ENCODE results near the gene SMS. TPM values are rescaled to one million over a fixed set of nuclear protein-coding genes. Genes with fewer than 3 reads are reported as not detected.

SMS gene
- total RNA-seq, 1 experiment from 2014 or later = 131 TPM

DNA sequence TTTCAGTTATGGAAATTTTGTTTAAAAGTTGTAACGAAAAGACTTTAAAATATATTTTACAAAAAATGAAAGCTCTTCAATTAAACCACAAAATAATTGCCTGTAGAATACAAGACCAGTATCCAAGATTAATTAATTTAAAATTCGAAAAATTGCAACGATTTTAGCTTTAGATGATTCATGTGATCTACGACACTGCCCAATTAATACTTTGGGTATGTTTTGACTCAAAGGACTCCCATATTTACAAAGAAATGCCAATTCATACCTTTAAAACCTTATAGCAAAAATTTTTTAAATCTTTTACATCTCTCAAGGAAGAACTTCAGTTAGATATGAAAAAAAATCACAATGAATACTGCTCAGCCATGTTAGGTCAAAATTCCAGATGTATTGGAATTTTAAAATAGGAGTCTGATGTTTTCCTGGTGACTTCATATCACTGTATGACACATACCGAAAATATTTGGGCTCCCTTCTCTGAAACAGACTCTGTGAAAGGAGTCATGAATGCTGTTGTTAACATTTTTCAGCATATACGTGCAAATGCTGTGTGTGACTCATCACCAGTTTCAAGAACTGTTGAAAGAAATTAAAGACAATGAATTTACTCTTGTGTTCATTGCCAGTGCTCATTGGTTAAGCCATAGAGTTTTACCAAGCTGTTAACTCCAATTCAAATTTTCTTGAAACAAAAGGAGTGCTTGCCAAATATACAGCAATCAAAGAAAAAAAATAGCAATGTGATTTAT lies 13.8 kb upstream of the SMS start:
- Histone ChIP-seq H3K79me2 (ENCODE audit: low read length) (no peaks in the 10 kb centered on the region), H3K4me3 (ENCODE audit: low read length) (no peak overlapping the region), H3K36me3 (ENCODE audit: insufficient read depth, low read length) (no peaks in the 10 kb centered on the region), H4K20me1 (ENCODE audit: insufficient read depth, low read depth, low read length) (no peaks in the 10 kb centered on the region), H3K4me1 (ENCODE audit: low read length) (peaks cover 8% of the 10 kb centered on the region), H3K9me3 (ENCODE audit: low read length) (no peaks in the 10 kb centered on the region), H2AFZ (ENCODE audit: low read length) (no peak overlapping the region), H3K4me2 (ENCODE audit: low read depth, low read length, poor library complexity, severe bottlenecking) (no peak overlapping the region), H3K9me2 (replicated peaks; ENCODE audit: insufficient read depth, low read length) (no peaks in the 10 kb centered on the region), H3K9ac (ENCODE audit: low read length) (no peak overlapping the region), H3K27ac (ENCODE audit: low read length) (no peak overlapping the region), H3K27me3 (ENCODE audit: low read length) (no peaks in the 10 kb centered on the region)
- DNase-seq = no peak

DNA sequence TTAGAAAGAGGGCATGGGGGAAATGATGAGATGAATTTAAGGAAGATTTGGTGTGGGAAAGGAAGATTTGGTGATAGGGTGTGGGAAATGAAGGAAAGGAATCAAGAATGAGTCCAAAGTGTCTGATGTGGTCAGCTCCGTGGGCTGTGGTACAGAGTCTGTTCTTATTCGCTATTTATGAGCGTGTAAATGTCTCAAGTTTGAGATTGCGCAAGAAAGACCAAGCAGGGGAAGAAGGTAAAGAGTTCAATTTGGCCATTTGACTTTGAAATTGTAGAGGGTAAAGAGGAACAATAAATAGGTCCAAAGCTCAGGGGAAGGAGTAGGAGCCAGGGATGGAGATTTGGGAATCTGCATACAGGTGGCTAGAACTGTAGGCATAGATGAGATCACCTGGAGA lies 11.3 kb upstream of the SMS start:
- Histone ChIP-seq H2AFZ (ENCODE audit: low read length) (no peak overlapping the region), H3K79me2 (ENCODE audit: low read length) (no peaks in the 10 kb centered on the region), H4K20me1 (ENCODE audit: insufficient read depth, low read depth, low read length) (no peaks in the 10 kb centered on the region), H3K36me3 (ENCODE audit: insufficient read depth, low read length) (no peaks in the 10 kb centered on the region), H3K9ac (ENCODE audit: low read length) (no peak overlapping the region), H3K9me3 (ENCODE audit: low read length) (no peaks in the 10 kb centered on the region), H3K4me2 (ENCODE audit: low read depth, low read length, poor library complexity, severe bottlenecking) (no peak overlapping the region), H3K27ac (ENCODE audit: low read length) (no peak overlapping the region), H3K9me2 (replicated peaks; ENCODE audit: insufficient read depth, low read length) (no peaks in the 10 kb centered on the region), H3K4me3 (ENCODE audit: low read length) (no peak overlapping the region), H3K27me3 (ENCODE audit: low read length) (no peaks in the 10 kb centered on the region), H3K4me1 (ENCODE audit: low read length) (peaks cover 8% of the 10 kb centered on the region)
- no peak for DNase-seq

DNA sequence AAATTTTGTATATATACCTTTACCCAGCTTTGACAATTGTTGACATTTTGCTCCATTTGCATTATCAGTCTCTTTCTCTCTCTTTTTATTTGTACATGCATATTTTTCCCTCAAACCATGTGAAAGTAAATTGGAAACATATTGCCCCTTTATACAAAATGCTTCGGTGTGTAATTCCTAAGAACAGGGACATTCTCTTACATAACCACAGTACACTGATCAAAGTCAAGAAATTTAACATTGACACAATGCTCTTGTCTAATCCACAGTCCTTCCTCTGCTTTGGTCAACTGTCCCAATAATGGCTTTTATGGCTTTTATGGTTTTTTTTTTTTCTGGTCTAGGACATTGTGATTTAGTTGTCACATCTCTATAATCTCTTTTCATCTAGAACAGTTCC lies 9.5 kb upstream of the SMS start:
- no peak for DNase-seq
- Histone ChIP-seq H3K9me3 (ENCODE audit: low read length) (no peaks in the 10 kb centered on the region), H2AFZ (ENCODE audit: low read length) (no peak overlapping the region), H3K9ac (ENCODE audit: low read length) (no peak overlapping the region), H3K4me3 (ENCODE audit: low read length) (no peak overlapping the region), H3K27me3 (ENCODE audit: low read length) (no peaks in the 10 kb centered on the region), H3K27ac (ENCODE audit: low read length) (no peak overlapping the region), H3K9me2 (replicated peaks; ENCODE audit: insufficient read depth, low read length) (no peaks in the 10 kb centered on the region), H3K36me3 (ENCODE audit: insufficient read depth, low read length) (no peaks in the 10 kb centered on the region), H3K79me2 (ENCODE audit: low read length) (no peaks in the 10 kb centered on the region), H3K4me1 (ENCODE audit: low read length) (peaks cover 8% of the 10 kb centered on the region), H3K4me2 (ENCODE audit: low read depth, low read length, poor library complexity, severe bottlenecking) (no peak overlapping the region), H4K20me1 (ENCODE audit: insufficient read depth, low read depth, low read length) (no peaks in the 10 kb centered on the region)

DNA sequence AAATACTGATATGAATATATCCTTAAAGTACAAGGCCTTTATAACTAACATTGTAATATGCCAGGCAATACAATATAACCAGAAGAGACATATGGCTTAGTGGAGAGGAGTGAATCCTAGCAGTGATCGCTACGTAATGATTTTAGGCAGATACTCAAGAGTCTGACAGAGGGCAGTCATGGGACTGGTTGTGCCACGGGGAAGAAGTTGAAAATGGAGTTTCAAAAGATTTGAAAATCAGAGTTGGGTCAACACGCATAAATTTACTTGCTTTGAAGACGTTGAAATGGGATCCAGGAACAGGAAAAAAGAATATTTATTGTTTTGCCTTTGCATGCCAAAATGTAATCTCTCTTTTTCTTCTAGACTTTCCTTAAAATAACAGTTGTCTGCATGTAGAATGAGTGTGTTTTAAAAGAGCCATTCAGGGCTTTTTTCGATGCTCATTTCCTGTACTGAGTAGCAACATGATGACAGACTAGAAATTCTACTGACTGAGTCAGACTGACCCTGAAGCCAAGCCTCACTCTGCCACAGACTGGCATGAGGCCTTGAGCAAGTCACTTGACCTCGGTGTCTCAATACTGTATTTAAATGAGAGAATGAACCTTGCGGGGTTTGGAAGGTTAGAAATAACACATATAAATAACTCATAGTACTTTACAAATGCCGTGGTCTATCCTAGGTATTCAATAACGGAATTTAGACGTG lies 8.1 kb upstream of the SMS start:
- Histone ChIP-seq H3K4me2 (ENCODE audit: low read depth, low read length, poor library complexity, severe bottlenecking) (no peak overlapping the region), H3K9ac (ENCODE audit: low read length) (no peak overlapping the region), H3K27ac (ENCODE audit: low read length) (no peak overlapping the region), H3K4me1 (ENCODE audit: low read length) (peaks cover 3% of the 10 kb centered on the region), H3K9me2 (replicated peaks; ENCODE audit: insufficient read depth, low read length) (no peaks in the 10 kb centered on the region), H3K36me3 (ENCODE audit: insufficient read depth, low read length) (no peaks in the 10 kb centered on the region), H3K4me3 (ENCODE audit: low read length) (no peak overlapping the region), H4K20me1 (ENCODE audit: insufficient read depth, low read depth, low read length) (no peaks in the 10 kb centered on the region), H2AFZ (ENCODE audit: low read length) (no peak overlapping the region), H3K79me2 (ENCODE audit: low read length) (no peaks in the 10 kb centered on the region), H3K27me3 (ENCODE audit: low read length) (no peaks in the 10 kb centered on the region), H3K9me3 (ENCODE audit: low read length) (no peaks in the 10 kb centered on the region)
- DNase-seq = no peak

DNA sequence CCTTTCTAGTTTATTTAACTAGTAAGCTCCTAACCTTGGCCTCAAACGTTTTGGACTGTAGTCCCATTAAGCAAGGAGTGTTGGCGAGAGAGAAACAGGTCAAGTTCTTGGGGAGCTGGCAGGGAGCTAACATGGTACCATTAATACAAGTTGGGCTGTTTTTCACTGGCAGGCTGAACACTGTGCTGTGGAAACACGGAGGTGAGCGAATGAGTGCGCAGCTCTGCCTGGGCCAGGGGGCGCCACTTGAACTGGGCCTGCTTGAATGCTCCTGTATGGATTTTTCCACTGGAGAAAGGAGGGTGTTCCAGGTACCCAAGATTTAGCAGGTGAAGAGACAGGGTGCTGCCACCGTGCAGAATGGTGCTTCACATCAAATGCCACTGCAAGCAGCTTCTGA lies 7.4 kb upstream of the SMS start:
- no peaks in the 10 kb centered on the region for H3K9me2 ChIP-seq (replicated peaks; ENCODE audit: insufficient read depth, low read length)
- H3K9ac ChIP-seq (ENCODE audit: low read length) = no peak overlapping the region
- H4K20me1 ChIP-seq (ENCODE audit: insufficient read depth, low read depth, low read length) = no peaks in the 10 kb centered on the region
- no peak overlapping the region for H3K4me3 ChIP-seq (ENCODE audit: low read length)
- H3K79me2 ChIP-seq (ENCODE audit: low read length) = no peaks in the 10 kb centered on the region
- no peak overlapping the region for H3K4me2 ChIP-seq (ENCODE audit: low read depth, low read length, poor library complexity, severe bottlenecking)
- no peaks in the 10 kb centered on the region for H3K27me3 ChIP-seq (ENCODE audit: low read length)
- H2AFZ ChIP-seq (ENCODE audit: low read length) = no peak overlapping the region
- no peak for DNase-seq
- no peaks in the 10 kb centered on the region for H3K4me1 ChIP-seq (ENCODE audit: low read length)
- H3K9me3 ChIP-seq (ENCODE audit: low read length) = no peaks in the 10 kb centered on the region
- no peaks in the 10 kb centered on the region for H3K36me3 ChIP-seq (ENCODE audit: insufficient read depth, low read length)
- no peak overlapping the region for H3K27ac ChIP-seq (ENCODE audit: low read length)

DNA sequence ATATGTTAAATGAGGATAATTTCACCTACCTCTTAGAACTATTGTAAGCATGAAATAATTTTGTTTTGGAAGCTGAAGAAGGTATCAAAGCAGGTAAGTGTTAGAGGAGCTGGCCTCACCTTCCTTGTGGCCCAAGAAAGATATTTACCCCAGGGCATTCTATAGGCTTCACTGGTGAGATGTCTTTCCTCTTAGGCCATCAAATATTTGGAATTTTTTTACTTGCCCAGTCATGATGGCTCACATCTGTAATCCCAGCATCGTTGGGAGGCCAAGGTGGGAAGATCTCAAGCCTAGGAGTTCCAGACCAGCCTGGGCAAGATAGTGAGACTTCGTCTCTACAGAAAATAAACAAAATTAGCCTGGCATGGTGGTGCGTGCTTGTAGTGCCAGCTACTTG lies 6.1 kb upstream of the SMS start:
- H3K27me3 ChIP-seq (ENCODE audit: low read length) = no peaks in the 10 kb centered on the region
- H2AFZ ChIP-seq (ENCODE audit: low read length) = no peak overlapping the region
- H3K4me3 ChIP-seq (ENCODE audit: low read length) = no peak overlapping the region
- no peak for DNase-seq
- H3K4me2 ChIP-seq (ENCODE audit: low read depth, low read length, poor library complexity, severe bottlenecking) = no peak overlapping the region
- H3K9me2 ChIP-seq (replicated peaks; ENCODE audit: insufficient read depth, low read length) = no peaks in the 10 kb centered on the region
- H3K9ac ChIP-seq (ENCODE audit: low read length) = no peak overlapping the region
- H3K4me1 ChIP-seq (ENCODE audit: low read length) = no peaks in the 10 kb centered on the region
- H3K36me3 ChIP-seq (ENCODE audit: insufficient read depth, low read length) = no peaks in the 10 kb centered on the region
- H3K79me2 ChIP-seq (ENCODE audit: low read length) = no peaks in the 10 kb centered on the region
- no peaks in the 10 kb centered on the region for H4K20me1 ChIP-seq (ENCODE audit: insufficient read depth, low read depth, low read length)
- no peaks in the 10 kb centered on the region for H3K9me3 ChIP-seq (ENCODE audit: low read length)
- H3K27ac ChIP-seq (ENCODE audit: low read length) = no peak overlapping the region

DNA sequence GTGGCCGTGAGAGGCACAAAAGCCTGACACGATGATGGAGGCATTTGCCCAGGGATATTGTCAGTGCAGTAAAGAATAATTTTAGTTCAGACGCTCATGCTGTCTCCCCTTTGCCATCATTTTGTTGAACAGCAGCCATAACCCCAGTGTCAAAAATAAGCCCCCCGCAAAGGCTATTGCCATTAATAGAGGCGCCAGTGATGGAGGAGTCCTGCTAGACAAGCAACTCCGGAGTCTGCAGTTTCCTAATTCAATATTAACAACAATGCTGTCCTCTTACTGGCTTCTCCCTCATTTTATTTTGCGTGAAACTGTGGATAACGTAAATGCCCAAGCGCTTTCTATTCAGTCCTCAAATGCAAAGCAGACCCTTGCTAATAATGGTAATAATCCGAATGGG lies 603 bp upstream of the SMS start:
- H3K9me3 ChIP-seq (ENCODE audit: low read length) = no peaks in the 10 kb centered on the region
- H3K79me2 ChIP-seq (ENCODE audit: low read length) = peaks cover 35% of the 10 kb centered on the region
- H4K20me1 ChIP-seq (ENCODE audit: insufficient read depth, low read depth, low read length) = no peaks in the 10 kb centered on the region
- H3K9me2 ChIP-seq (replicated peaks; ENCODE audit: insufficient read depth, low read length) = no peaks in the 10 kb centered on the region
- no peaks in the 10 kb centered on the region for H3K36me3 ChIP-seq (ENCODE audit: insufficient read depth, low read length)
- H3K27me3 ChIP-seq (ENCODE audit: low read length) = no peaks in the 10 kb centered on the region
- H2AFZ ChIP-seq (ENCODE audit: low read length) = peak overlapping the region; percentile 58; the same call in 1 of the 2 replicates
- H3K27ac ChIP-seq (ENCODE audit: low read length) = peak overlapping the region; percentile 60
- H3K9ac ChIP-seq (ENCODE audit: low read length) = peak overlapping the region; percentile 81
- peak overlapping the region; percentile 61 for H3K4me3 ChIP-seq (ENCODE audit: low read length)
- peaks cover 23% of the 10 kb centered on the region for H3K4me1 ChIP-seq (ENCODE audit: low read length)
- DNase-seq = no peak
- H3K4me2 ChIP-seq (ENCODE audit: low read depth, low read length, poor library complexity, severe bottlenecking) = peak overlapping the region; percentile 71

DNA sequence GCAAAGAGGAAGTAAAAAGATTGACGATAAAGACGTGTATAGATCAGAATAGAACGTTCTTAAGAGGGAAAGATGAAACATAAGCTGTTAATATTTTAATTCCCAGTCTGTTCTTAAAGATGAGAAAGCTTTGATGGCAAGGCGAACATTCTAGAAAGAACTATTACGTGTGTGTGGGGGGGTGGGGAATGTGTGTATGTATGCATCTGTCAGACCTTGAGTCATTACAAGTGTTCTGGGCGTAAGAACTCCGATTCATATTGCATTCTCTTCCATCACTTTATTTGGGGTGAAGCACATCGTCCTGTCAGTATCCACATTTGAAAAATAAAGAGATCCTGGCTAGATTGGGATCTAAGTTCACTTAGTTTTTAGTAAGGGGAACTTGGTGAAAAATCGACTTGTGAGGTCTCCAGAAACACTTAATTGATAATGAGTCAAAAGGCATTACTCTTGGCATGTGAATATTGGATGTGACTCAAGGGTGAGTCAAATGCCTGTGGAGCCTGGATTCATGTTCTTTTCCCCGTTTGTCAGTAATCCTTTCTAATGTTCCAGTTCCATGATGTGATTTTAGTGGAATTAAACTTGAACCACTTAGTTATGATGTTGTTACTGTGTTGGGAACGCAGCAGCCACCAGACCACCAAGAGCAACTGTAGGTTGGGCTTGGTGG lies 3.1 kb downstream of the SMS start:
- H3K79me2 ChIP-seq (ENCODE audit: low read length) = peaks cover 71% of the 10 kb centered on the region
- H2AFZ ChIP-seq (ENCODE audit: low read length) = no peak overlapping the region
- H3K9me2 ChIP-seq (replicated peaks; ENCODE audit: insufficient read depth, low read length) = no peaks in the 10 kb centered on the region
- H3K9ac ChIP-seq (ENCODE audit: low read length) = no peak overlapping the region
- H3K27ac ChIP-seq (ENCODE audit: low read length) = no peak overlapping the region; the same call in 1 of the 2 replicates
- H3K4me3 ChIP-seq (ENCODE audit: low read length) = 0 out of 2 replicates have a peak overlapping the region, but pooled peaks have one; percentile 27
- no peak for DNase-seq
- no peaks in the 10 kb centered on the region for H3K9me3 ChIP-seq (ENCODE audit: low read length)
- peaks cover 23% of the 10 kb centered on the region for H3K4me1 ChIP-seq (ENCODE audit: low read length)
- H3K4me2 ChIP-seq (ENCODE audit: low read depth, low read length, poor library complexity, severe bottlenecking) = peak overlapping the region; percentile 66
- H4K20me1 ChIP-seq (ENCODE audit: insufficient read depth, low read depth, low read length) = no peaks in the 10 kb centered on the region
- H3K36me3 ChIP-seq (ENCODE audit: insufficient read depth, low read length) = no peaks in the 10 kb centered on the region
- H3K27me3 ChIP-seq (ENCODE audit: low read length) = no peaks in the 10 kb centered on the region
